ENCODE measurements around the gene CSK. TPM values are rescaled to one million over a fixed set of nuclear protein-coding genes. Genes with fewer than 3 reads are reported as not detected.

Gene CSK
- total and polyA plus RNA-seq, 2 of the 8 experiments (the other 6 are each of a cell fraction or from before 2014, with no cell fraction given): 13.7 to 50.2 TPM

- TF ChIP-seq FOSL1 (IDR thresholded peaks at IDR 0.05; ENCODE audit: insufficient read depth, low read depth, low read length): no peak
Measured at GRCh38 chr15:74770211-74770903, 11.5 kb upstream of the CSK start (continued).
